GM23338 (cell line): Measurements from ENCODE around the gene RENBP.

Source experiments
- CREB1 ChIP-seq: fragments of 250-450 bp; sonication (Bioruptor Pico); IDR thresholded peaks from 2 replicates; pipeline ENCODE4 v1.5.0; 2020; ENCODE audit warnings: low read depth, mild to moderate bottlenecking, moderate library complexity
- EZH2 ChIP-seq: fragments of 200-600 bp; sonication (generic); IDR thresholded peaks from one replicate; pipeline ENCODE4 v1.8.0; 2017; ENCODE audit warnings: antibody characterized with exemption, mild to moderate bottlenecking, low read depth; ENCODE audit not compliant: unreplicated experiment
- POLR2AphosphoS5 ChIP-seq: IDR thresholded peaks from 2 replicates; pipeline ENCODE4 v1.6.1; 2016; ENCODE audit warnings: antibody characterized with exemption, low read depth
- TF ChIP-seq, protein P1 (sequence below), 2 experiments: fragments of 200-600 bp in 1 of 2; sonication (generic) in 1 of 2; conservative IDR thresholded peaks; 2 replicates each; pipeline versions ENCODE4 v1.5.1 to v1.6.1; 2016 to 2017; ENCODE audit warnings: antibody characterized with exemption in 2 of 2, low read depth in 2 of 2, mild to moderate bottlenecking in 2 of 2, moderate library complexity in 1 of 2

DNA sequence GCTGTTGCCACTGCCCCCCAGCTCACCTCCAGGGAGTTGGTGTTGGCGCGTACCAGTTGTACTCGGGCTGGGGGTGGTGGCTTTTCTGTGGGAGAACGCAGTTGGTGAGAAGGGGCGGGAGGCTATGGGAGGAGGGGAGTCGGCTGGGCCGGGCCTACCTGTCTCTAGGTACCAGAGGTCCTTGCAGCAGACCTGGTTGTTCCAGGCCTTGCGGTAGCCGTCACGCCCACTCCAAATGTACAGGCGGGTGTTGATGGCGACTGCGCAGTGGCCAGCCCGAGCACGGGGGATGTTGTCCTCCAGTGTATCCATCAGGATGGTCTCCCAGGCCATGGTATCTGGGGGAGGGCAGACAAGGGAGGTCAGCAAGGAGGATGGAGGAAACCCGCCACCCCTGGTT is 15.6 kb upstream of the RENBP start:
- TF ChIP-seq, protein P1, sequence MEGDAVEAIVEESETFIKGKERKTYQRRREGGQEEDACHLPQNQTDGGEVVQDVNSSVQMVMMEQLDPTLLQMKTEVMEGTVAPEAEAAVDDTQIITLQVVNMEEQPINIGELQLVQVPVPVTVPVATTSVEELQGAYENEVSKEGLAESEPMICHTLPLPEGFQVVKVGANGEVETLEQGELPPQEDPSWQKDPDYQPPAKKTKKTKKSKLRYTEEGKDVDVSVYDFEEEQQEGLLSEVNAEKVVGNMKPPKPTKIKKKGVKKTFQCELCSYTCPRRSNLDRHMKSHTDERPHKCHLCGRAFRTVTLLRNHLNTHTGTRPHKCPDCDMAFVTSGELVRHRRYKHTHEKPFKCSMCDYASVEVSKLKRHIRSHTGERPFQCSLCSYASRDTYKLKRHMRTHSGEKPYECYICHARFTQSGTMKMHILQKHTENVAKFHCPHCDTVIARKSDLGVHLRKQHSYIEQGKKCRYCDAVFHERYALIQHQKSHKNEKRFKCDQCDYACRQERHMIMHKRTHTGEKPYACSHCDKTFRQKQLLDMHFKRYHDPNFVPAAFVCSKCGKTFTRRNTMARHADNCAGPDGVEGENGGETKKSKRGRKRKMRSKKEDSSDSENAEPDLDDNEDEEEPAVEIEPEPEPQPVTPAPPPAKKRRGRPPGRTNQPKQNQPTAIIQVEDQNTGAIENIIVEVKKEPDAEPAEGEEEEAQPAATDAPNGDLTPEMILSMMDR (conservative IDR thresholded peaks at IDR 0.05; ENCODE audit: low read depth in 2 of 2), result no peak
- TF ChIP-seq POLR2AphosphoS5, result no peak
- TF ChIP-seq EZH2, result no peak
- no peak for TF ChIP-seq CREB1 (CRISPR knock-in tag)
